CD4-positive, alpha-beta T cell treated with Interleukin-4 for 1 hour (primary cell): ENCODE data around the gene SYNPO.

Experiments used
- DNase-seq, 2 donors: peaks; one replicate each; pipeline ENCODE4 v3.0.0-alpha.2; 2020 to 2022

SYNPO gene

DNA sequence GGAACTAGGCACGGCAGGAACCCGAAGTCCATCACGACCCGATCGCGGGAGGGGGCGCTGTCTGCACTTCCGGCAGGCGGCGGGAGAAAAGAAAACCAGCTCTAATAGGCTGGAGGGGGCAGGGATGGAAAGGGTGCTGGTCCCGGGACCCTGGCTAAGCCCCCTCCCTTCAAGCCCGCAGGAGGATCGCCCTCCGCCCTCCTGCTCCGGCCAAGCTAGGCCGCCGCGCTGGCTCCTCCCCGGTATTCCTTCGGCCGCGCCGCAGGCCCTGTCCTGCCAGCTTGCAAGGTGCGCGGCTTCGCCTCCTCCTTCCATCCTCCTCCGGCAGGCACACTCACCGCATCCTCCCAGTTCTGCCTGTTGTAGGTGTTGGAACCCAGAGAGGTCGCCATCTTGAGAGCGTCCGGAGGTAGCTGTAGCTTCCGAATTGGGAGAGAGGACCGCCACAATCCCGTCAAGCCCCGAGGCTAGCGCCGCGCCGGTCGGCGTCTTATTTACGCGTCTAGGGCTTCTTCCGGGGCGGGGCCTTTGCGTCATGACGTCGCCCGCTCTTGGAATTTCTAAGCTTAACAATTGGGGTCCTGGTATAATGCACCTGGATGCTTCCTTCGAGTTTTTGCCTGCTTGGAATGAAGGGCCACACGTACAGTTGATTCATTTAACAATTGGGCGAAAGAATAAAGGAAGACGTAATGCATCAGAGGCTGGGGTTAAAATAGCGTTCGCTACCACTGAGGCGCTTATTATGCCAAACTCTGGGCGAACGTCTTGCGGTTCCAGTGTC, 60.3 kb downstream of the SYNPO start, which contains the start of gene RBM22:
Gene RBM22 (minus strand): TSS at position 469 of the 784 bp plus-strand sequence. CDS start 77 bp downstream, at position 392.
- DNase-seq, result peak; percentile 92

DNA sequence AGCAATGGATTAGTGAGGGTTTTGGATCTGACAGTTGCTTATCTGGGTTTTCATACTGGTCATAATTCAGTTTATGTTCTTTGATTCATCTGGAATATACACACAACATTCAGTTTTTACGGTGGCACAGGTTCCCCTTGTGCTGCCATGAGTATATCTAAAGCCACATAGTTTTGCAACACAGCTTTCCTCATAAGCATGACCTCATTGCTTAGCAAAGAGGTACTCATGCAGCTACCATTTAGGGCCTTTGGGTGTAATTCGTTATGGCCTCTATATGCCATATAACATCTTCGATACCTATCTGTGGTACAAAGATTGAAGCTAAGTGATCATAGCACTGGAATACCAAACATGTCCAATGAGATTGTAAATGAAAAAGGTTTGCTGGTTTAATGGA, 63.3 kb downstream of the SYNPO start:
- DNase-seq, result no peak

DNA sequence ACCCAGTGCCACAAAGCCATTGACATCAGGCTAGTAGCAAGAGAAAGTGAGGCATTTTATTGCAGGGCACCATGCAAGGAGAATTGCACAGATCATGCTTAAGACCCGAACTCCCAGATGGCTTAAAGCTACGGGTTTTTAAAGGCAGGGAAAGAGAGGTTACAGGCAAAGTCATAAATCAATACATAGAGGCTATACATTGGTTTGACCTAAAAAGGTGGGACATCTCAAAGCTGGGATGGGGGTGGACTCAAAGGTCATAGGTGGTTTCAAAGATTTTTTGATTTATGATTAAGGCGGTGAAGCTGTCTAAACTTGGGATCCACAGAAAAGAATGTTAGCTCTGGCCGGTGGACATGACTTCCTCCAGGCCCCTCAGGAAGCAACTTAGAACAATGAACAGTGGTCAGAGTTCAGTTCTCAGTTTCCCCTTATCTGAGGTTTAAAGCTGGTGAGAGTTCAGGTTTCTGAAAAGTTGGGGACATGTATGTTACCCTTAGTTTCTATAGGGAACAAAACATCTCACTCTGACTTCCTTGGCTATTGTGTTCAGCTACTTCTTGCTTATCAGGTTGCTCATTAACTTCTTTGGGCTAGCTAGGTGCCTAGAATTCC, 66.4 kb downstream of the SYNPO start:
- DNase-seq, result no peak
